Ovary (tissue), 9 donors: ENCODE results near the gene C6orf118. TPM values are rescaled to one million over a fixed set of nuclear protein-coding genes. Genes with fewer than 3 reads are reported as not detected.

Experiments used
- DNase-seq, 5 donors: peaks; one replicate each; pipeline ENCODE4 v3.0.0-alpha.2; 2019 to 2020
- H3K27ac ChIP-seq, 2 donors: fragments of 200-600 bp; one replicate each; pipeline versions ENCODE4 v1.5.1 to v1.8.0; 2019 to 2022
- H3K27me3 ChIP-seq: fragments of 200-600 bp; one replicate; pipeline ENCODE4 v1.8.0; 2022
- H3K36me3 ChIP-seq: fragments of 200-600 bp; sonication (generic); one replicate; pipeline ENCODE4 v1.5.1; 2019
- H3K4me1 ChIP-seq: one replicate; pipeline ENCODE4 v1.8.1; 2013; ENCODE audit warnings: mild to moderate bottlenecking, moderate library complexity; ENCODE audit not compliant: insufficient read depth
- H3K4me3 ChIP-seq: fragments of 200-600 bp; sonication (generic); one replicate; pipeline ENCODE4 v1.5.1; 2017
- H3K9me3 ChIP-seq, 2 donors: fragments of 200-600 bp in 1 of 2; sonication (generic) in 1 of 2; one replicate each; pipeline versions ENCODE4 v1.5.1 to v1.8.1; 2013 to 2019; ENCODE audit warnings: mild to moderate bottlenecking in 1 of 2, moderate library complexity in 1 of 2
- EP300 ChIP-seq: sonication (generic); formaldehyde crosslinking; IDR thresholded peaks from one replicate; pipeline ENCODE4 v1.6.1; 2017; ENCODE audit warnings: antibody characterized with exemption
- POLR2A ChIP-seq: fragments of 450-650 bp; IDR thresholded peaks from one replicate; pipeline ENCODE4 v1.6.1; 2017; ENCODE audit warnings: antibody characterized with exemption, mild to moderate bottlenecking, moderate library complexity
- WGBS, 3 donors: extraction: QIAGEN DNeasy Blood & Tissue Kit in 1 of 3; methylation state at CpG; one replicate each; pipeline versions ENCODE4 v1.1.5 to v1.1.7; 2013 to 2017; 5-methylcytosine and 5-hydroxymethylcytosine counted together
- intact Hi-C, 4 donors: fragments of 100-400 bp; cut with DNase I; formaldehyde crosslinking; loops; one replicate each; pipeline versions ENCODE4 v1.11.0 to v1.15.1; 2022 to 2023
- polyA plus RNA-seq, 2 donors: library from polyadenylated mRNA; stranded (reverse); fragments of 200-250 nt in 1 of 2; fragments of 350-450 nt in 1 of 2; fragmentation: Illumina TruSeq in 1 of 2; extraction: RNeasy Lipid Tissue Mini Kit (QIAGEN cat#74804) in 1 of 2; gene quantifications; one replicate each; pipeline ENCODE4 v1.2.3, GENCODE V29; 2013 to 2014
- total RNA-seq, 7 donors: library from RNA; depleted of rRNA in 2 of 7; stranded (reverse); fragments of >200 nt in 2 of 7; fragmentation: NEBNext Ultra II Directional in 3 of 7; extraction: Animal tissue kit (Norgen Biotek cat#: 25700) in 3 of 7; gene quantifications; one replicate each; pipeline versions ENCODE4 v1.1.0 to v1.2.4, GENCODE V29; 2016 to 2023
- TF ChIP-seq, protein P1 (sequence below), 3 donors: fragments of 450-650 bp in 2 of 3; fragments of 200-600 bp in 1 of 3; IDR thresholded peaks; one replicate each; pipeline versions ENCODE4 v1.5.1 to v1.8.0; 2016 to 2022; ENCODE audit warnings: antibody characterized with exemption in 3 of 3, mild to moderate bottlenecking in 1 of 3
- donor health status: DM: no; HTN: no; CAD: no; lungs with moderate emphysema.
- donor health status: DM: no; HTN: no; CAD: no.
- donor health status: Bipolar disorder and iron deficiency.
- donor health status: DM: yes; HTN: yes; CAD: no.
- donor health status: DM: no; HTN: no; CAD: no.
- donor health status: DM: yes; HTN: yes; CAD: no.

C6orf118 gene
- total and polyA plus RNA-seq, 9 donors: 0.06 to 28.6 (median 1.1) TPM; not detected in 3

DNA sequence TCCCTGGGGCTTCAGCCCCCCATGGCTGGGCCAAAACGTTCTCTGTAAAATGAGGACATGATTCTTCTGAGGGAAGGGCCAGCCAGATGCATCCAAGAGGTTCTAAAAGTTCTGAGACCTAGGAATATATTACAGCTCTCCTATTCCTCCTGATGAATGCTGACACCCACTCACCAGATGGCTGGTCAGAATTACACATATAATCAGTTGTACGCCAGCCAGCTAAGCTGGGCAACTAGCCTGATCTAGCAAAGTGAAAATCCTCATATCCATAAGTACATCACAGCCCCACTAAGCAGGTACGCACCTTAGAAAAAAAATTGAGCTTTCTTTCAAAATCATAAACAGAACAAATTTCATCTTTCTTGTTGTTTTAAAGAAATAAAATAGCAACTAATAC is 34.8 kb downstream of the C6orf118 start:
- no peak overlapping the region for H3K27ac ChIP-seq
- intact Hi-C loops: no loop called here
- 63 to 72% (median 69%) methylated on average over 3 of the region's 3 CpGs for WGBS, 3 donors
- H3K36me3 ChIP-seq: no peaks in the 10 kb centered on the region
- no peaks in the 10 kb centered on the region for H3K4me1 ChIP-seq
- DNase-seq: no peak
- no peak overlapping the region for H3K4me3 ChIP-seq
- H3K27me3 ChIP-seq: no peaks in the 10 kb centered on the region
- H3K9me3 ChIP-seq: no peaks in the 10 kb centered on the region
- TF ChIP-seq, protein P1, sequence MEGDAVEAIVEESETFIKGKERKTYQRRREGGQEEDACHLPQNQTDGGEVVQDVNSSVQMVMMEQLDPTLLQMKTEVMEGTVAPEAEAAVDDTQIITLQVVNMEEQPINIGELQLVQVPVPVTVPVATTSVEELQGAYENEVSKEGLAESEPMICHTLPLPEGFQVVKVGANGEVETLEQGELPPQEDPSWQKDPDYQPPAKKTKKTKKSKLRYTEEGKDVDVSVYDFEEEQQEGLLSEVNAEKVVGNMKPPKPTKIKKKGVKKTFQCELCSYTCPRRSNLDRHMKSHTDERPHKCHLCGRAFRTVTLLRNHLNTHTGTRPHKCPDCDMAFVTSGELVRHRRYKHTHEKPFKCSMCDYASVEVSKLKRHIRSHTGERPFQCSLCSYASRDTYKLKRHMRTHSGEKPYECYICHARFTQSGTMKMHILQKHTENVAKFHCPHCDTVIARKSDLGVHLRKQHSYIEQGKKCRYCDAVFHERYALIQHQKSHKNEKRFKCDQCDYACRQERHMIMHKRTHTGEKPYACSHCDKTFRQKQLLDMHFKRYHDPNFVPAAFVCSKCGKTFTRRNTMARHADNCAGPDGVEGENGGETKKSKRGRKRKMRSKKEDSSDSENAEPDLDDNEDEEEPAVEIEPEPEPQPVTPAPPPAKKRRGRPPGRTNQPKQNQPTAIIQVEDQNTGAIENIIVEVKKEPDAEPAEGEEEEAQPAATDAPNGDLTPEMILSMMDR (IDR thresholded peaks at IDR 0.05): no peak
- TF ChIP-seq EP300: no peak

DNA sequence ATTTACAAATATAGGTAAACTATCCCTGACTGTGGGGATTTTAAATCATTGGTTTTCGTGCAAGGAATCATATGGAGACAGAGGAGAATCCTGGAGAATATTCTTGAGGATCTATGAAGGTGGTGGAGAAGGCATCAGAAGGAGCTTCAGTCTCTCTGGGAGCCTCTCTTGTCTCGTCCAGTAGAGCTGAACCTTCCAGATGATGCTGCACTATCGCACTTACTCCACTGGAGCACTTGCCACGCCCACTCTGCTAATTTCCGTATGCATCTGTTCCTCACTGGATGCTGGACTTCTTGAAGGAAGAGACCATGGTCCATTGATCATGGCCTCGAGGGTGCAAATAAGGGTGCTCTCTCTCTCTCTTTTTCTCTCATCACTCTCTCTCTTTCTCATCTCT is 36.8 kb downstream of the C6orf118 start:
- no peaks in the 10 kb centered on the region for H3K4me1 ChIP-seq
- no peaks in the 10 kb centered on the region for H3K27me3 ChIP-seq
- TF ChIP-seq POLR2A: no peak
- TF ChIP-seq, protein P1 (IDR thresholded peaks at IDR 0.05): no peak
- TF ChIP-seq EP300: no peak
- intact Hi-C loops: no loop called here
- H3K27ac ChIP-seq: no peak overlapping the region
- H3K36me3 ChIP-seq: no peaks in the 10 kb centered on the region
- 63 to 80% (median 64%) methylated on average over 6 of the region's 6 CpGs for WGBS, 3 donors
- H3K4me3 ChIP-seq: no peak overlapping the region
- no peak for DNase-seq
- H3K9me3 ChIP-seq: no peaks in the 10 kb centered on the region

DNA sequence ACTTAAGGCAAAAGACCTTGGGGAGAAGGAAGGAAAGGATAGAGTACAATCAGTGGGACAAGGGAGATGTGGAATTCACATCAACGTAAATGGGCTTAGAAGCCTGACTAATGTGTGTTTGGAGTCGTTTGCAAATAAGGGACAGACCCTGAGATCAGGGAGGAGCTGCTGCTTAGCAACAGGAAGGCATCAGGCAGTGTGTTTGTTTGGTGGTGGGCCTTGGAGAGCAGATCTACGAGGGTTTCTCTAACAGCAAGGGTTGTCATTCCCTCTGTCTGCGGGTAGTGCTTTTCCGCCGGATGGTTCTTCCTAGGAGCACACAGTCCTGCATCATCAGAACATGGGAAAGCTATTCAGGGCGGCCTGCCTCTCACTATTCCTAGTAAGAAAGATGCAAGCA is 40.4 kb downstream of the C6orf118 start:
- H3K4me3 ChIP-seq: no peak overlapping the region
- intact Hi-C loops: no loop called here

DNA sequence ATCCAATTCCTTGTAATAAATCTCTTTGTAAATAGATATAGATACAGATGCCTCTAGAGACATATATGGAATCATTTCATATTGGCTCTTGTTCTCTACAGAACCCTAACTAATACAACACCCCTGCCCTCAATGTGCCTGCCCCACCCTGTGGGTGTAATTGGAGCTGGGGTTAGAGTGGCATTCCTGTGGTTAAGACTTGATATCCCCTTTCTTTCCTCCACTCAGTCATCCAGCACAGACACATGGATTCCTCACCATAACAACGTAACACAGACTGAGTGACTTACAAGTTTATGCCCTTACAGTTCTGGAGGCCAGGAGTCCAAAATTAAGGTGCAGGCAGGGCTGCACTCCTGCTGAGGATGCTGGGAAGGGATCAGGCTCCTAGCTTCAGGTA is 42.8 kb downstream of the C6orf118 start:
- Histone ChIP-seq H3K27ac (no peak overlapping the region), H3K4me1 (no peaks in the 10 kb centered on the region), H3K27me3 (no peaks in the 10 kb centered on the region), H3K4me3 (no peak overlapping the region), H3K9me3 (no peaks in the 10 kb centered on the region), H3K36me3 (no peaks in the 10 kb centered on the region)
- no peak for DNase-seq
- intact Hi-C loops: no loop called here
- TF ChIP-seq EP300: no peak
- TF ChIP-seq POLR2A: no peak
- TF ChIP-seq, protein P1 (IDR thresholded peaks at IDR 0.05): no peak
- 82 to 90% (median 86%) methylated on average over 1 of the region's 1 CpG for WGBS, 3 donors

More for the DNA sequence above, 40.4 kb downstream of the C6orf118 start:
- no peaks in the 10 kb centered on the region for H3K9me3 ChIP-seq
- DNase-seq: no peak
- H3K36me3 ChIP-seq: no peaks in the 10 kb centered on the region
- no peak for TF ChIP-seq EP300
- TF ChIP-seq, protein P1 (IDR thresholded peaks at IDR 0.05): no peak
- no peak for TF ChIP-seq POLR2A
- H3K27ac ChIP-seq: no peak overlapping the region
- 59 to 68% (median 60%) methylated on average over 7 of the region's 7 CpGs for WGBS, 3 donors
- H3K27me3 ChIP-seq: no peaks in the 10 kb centered on the region
- H3K4me1 ChIP-seq: no peaks in the 10 kb centered on the region

DNA sequence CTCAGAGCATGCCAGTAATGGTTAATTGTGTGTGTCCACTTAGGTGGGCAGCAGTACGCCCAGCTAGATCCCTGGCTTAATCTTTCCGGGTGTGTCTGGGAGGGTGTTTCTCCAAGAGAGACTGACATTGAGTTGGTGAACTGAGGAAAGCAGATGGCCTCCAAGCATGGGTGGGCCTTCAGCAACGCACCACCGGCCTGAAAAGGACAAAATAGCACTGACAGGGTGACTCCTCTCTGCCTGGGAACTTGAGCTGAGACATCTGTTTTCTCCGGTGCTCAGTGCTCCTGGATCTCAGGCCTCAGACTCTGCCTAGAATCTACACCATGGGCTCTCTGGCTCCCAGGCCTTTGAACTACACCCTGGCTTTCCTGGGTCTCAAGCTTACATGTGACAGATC is 43.2 kb downstream of the C6orf118 start:
- H3K27me3 ChIP-seq: no peaks in the 10 kb centered on the region
- no peak overlapping the region for H3K4me3 ChIP-seq
- no peaks in the 10 kb centered on the region for H3K36me3 ChIP-seq
- no peak for DNase-seq
- H3K4me1 ChIP-seq: no peaks in the 10 kb centered on the region
- WGBS, 3 donors: 7 to 33% (median 15%) methylated on average over 5 of the region's 5 CpGs
- H3K27ac ChIP-seq: no peak overlapping the region
- H3K9me3 ChIP-seq: no peaks in the 10 kb centered on the region
- no peak for TF ChIP-seq POLR2A
- TF ChIP-seq, protein P1 (IDR thresholded peaks at IDR 0.05): no peak
- TF ChIP-seq EP300: no peak
- intact Hi-C loops: no loop called here
